ENCODE results near the gene OARD1.

Gene OARD1

DNA sequence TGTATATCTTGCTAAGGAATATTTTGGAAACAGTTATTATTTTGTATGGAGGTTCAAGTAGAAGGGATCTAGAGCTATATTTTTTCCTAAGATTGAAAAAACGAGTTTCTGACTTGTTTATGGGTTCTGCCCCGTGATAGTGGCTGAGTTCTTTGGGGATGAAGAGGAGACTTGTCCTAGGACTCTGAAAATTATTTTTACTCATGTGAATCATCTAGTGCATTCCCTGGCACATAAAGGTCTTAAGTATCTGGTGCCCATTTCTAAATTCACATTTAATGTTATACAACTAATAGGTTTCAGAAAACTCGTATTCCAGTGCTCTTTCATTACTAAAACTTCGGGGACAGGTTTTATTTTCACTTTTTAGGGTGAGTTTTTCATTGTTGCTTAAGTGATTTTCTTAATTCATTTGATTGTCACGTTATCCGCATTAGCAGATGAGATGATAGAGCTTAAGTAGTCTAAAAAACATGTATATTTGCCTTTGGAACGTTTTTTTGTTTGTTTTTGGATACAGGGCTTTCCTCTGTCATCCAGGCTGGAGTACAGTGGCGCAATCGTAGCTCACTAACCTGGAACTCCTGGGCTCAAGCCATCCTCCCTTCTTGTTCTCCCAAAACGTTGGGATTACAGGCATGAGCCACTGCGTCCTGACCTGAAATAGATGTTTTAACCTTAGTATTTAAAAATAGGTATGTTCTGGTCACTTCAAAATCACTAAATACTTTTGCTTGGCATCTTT, 2.7 kb upstream of the OARD1 start:
- no peak for DNase-seq (ENCODE audit: low read depth in 2 of 2)

DNA sequence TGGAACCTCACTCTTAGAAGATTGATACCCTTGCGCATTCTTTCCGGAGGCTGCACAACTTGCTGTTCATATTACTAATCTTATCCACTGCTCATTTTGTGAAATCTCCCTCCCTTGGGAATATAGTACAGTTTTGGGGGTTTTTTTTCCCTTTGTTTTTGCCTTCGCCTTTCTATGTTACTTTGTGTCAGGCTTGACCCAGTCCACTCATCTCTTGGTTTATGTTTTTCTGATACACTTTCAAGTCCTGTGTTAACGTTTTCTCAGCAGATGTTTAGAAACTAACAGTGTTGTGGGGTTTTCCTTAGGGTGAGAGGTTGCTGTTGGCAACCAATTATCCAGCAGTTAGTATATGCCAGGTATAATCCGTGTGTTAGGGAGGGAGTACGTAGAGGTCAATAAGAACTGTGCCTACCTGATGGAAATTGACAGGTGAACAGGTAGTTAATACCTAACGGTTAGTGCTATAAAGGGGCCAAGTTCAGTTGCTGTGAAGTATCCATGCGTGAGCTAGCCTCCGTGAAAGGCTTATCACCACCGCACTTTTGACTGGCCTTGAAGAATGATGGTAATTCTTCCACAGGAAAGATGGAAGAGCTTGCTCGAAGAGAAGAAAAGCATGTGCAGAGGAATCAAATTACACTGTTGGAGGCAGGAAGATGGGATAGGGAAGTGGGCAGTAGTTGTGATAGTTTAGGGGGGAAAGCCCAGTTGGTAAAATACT, 2.0 kb upstream of the OARD1 start:
- no peak for DNase-seq (ENCODE audit: low read depth in 2 of 2)

DNA sequence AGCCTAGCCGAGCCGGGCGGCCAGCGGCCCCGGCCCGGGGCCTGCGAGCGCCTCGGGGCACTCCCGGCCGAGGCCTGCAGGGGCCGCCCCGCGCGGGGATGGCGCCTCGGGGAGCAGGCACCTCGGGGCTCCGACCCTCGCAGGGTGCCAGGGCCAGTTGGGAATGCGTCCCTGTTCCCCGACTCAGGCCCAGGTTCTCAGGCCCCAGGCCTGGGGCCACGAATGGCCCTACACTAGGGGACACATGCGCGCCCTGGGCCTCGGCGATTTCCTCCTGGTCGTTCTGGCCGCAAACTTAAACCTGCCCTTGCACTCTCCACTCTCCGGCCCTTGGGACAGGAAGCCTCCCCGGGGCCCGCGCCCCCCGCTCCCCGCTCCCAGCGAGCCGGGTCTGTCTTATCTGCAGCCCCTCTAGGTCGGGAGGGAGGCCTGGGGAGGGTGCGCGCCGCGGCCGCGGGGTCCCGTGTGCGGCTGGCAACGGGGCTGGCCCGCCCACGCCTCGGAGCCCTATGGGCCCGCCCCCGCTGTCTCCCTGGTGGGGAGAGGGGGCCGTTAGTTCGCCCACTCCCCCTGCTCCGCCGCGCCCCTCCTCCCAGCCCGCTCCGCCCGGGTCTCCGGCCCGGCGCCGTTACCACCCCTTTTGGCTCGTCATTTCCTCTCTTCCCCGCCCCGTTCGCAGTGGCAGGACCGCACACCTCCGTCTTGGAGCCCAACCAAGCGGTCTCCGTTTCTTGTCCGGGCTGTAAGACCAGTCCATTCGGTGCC, 1.2 kb upstream of the OARD1 start:
- peak; percentile 53 to 64 for DNase-seq (ENCODE audit: low read depth in 2 of 2)

DNA sequence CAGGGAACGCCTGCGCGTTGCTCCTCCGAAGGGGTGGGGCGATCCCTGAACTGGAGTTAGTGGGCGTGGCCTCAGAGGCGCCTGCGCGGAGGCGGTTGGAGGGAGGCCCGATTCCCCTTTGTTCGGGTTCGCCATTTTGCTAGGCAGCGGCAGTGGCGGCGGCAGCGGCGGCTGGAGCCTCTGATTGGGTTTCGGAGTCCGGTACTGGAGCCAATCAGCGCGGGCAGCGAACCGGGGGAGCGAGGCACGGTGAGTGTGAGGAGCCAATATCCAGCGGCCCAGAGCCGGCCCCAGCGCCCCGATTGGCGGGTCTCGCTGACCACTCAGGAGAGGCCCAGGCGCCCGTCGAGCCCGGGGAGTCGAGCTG, 663 bp upstream of the OARD1 start, which contains the start of gene NFYA:
NFYA (plus strand) TSS at position 139 of the 367 bp plus-strand sequence. CDS start 6,116 bp downstream, outside the sequence.
- DNase-seq (ENCODE audit: low read depth in 2 of 2): peak in 1 of 2 donors; percentile 100

DNA sequence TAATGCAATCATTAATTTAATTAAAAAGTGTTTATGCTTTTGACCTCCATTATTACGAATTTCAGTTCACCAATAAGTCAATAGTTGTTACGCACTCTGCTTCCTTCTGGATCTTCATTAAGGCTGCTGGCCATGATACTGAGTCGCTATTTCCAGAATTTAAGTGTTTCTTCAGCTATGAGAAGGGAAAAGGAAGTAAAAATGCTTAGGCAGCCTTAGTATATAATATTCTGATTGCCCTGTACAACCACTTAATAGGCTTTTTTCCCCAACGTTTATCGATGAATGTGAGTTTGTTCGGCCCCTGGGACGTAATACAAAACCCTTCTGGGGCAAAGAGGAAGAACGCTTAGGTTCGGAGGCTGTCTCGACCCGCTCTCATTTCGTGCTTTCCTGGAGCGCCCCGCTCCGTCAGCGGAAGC, 644 bp downstream of the OARD1 start:
- no peak for DNase-seq (ENCODE audit: low read depth in 2 of 2)

DNA sequence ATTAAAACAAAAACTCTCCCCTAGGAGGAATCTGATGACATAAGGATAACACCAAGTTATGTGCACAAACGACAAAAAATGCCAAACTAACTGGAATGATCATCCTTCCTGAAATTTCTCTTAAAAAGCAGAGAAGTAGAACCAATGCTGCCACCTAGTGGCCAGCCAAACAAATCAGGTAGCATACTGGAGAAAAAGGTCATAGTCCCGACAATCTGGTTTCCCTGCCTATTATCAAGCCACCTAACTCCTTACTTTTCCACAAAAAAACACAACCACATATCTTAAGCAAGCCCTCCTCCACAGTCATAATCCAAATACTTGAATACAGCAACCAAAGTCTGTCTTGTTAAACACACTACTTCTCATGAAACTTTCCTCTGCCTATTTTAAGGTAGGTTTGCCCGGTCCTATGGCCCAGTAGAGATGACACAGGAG, 5.3 kb downstream of the OARD1 start:
- peak in 1 of 2 donors; percentile 47 for DNase-seq (ENCODE audit: low read depth in 2 of 2)

DNA sequence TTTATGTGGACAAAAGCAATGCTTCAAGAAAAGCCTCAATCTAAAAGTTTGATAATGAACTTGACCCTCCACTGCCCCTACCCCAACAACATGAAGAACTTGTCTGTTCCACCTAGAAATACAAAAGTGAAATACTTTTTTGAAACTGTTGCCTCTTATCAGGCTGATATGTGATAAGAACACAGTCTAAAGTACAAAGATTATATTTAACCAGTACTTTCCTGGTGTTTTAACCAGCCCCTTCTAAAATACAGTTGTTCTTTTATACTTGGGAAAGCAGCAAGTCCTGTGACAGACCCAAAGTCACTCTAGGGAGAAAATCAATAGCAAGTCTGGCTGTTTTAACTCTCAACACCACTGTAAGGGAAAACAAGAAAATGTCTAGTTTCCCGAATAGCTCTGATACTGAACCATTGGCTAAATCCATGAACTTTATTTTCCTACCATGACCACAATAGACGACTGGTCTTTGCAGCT, 6.6 kb downstream of the OARD1 start:
- DNase-seq (ENCODE audit: low read depth in 2 of 2): no peak

DNA sequence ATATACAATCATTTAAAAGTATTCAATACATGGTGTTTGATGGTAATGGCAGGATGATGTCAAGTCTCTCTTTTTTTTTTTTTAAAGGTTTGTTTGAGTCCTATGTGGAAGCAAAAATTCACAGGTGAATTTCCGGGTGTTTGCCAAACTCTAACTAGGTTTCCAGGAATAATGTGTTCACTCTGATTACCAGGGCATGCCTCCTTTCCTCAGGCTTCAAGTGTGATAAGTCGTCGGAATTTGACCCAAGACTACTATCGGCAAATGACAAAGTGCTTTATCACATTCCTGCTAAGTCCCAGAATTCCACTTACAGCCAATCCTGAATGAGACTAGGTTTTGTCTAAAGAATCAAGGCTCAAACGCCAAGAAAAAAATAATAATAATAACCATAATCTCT, 7.3 kb downstream of the OARD1 start:
- no peak for DNase-seq (ENCODE audit: low read depth in 2 of 2)

DNA sequence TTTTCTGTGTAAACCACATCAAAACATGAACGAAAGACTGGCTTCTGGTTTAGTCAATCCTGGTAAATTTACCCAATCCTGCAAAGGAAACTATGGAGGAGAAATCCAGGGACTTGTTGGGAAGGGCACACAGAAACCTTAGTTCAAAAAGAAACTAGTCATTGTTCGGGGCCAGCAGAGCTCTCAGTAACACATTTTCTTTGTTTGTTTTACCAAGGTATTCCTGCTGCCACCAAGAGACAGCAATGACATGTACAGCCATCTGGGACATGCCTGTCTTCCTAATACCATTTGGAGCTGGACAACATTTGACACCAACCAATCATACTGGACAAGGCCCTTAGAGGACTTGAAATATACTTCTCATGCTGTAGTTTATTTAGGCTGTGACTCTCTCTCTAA, 8.3 kb downstream of the OARD1 start:
- DNase-seq (ENCODE audit: low read depth in 2 of 2): no peak

DNA sequence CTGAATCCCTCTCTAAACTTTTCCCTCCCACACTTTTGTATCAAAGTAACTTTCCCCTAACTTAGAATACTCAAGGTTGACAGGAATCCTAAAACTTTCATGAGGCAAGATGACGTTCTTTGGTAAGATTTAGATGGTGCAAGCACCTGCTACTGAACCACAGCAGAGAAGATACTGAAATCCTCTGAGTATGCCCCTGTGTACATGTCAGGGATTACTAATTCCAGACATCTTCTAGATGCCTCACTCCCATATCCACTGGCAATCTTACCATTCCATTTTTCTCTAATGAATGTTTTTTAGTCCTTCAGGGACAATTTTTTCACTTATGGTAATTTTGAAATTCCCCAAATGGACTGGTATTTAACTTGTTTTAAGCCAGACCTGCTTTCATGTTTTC, 10.1 kb downstream of the OARD1 start:
- no peak for DNase-seq (ENCODE audit: low read depth in 2 of 2)

DNA sequence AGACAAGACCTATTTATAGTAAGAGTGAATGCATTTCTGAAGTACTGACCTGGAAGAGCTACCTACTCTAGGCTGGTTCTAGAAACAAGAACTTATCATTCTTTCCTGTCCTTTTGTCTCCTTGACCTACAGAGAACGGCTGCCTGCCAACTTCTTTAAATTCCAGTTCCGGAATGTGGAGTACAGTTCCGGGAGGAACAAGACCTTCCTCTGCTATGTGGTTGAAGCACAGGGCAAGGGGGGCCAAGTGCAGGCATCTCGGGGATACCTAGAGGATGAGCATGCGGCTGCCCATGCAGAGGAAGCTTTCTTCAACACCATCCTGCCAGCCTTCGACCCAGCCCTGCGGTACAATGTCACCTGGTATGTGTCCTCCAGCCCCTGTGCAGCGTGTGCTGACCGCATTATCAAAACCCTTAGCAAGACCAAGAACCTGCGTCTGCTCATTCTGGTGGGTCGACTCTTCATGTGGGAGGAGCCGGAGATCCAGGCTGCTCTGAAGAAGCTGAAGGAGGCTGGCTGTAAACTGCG, 10.9 kb downstream of the OARD1 start:
- DNase-seq (ENCODE audit: low read depth in 2 of 2): no peak

DNA sequence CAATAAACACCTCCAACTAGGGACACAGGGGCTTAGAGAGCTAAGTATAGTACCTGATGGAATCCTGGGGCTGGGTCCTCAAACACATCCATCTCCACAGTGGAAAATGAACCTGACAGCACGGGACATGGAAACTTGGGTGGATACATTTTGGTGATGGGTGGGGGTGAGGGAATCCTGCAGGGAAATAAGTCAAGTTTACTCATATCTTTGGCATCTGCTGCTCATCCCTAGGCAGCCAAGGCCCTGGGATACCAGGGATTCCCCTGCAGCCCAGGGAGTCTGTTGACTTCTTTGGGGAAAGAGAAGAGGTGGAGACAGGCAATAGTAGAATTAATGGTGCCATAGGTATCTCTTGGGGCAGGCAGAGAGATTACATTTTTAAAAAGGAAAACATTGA, 12.6 kb downstream of the OARD1 start:
- DNase-seq (ENCODE audit: low read depth in 2 of 2): no peak

DNA sequence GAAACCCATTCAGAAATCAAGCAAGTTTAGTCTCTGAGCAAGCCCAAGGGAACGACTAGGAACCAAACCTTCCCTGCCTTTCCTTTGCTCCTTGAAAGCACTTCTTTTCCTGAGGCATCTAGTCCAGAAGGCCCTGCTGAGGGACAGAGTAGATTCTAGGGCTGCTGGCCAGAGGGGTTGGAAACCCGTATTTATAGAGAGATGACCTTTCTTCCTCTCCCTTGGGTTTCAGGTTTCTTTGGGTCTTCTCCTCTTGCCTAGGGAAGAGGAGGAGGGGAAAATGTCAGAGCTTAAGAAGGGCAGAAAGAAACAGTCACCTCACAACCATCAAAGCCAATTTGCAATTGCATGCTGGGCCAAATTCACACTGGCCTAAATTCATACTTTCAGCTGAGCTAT, 13.4 kb downstream of the OARD1 start:
- no peak for DNase-seq (ENCODE audit: low read depth in 2 of 2)

DNA sequence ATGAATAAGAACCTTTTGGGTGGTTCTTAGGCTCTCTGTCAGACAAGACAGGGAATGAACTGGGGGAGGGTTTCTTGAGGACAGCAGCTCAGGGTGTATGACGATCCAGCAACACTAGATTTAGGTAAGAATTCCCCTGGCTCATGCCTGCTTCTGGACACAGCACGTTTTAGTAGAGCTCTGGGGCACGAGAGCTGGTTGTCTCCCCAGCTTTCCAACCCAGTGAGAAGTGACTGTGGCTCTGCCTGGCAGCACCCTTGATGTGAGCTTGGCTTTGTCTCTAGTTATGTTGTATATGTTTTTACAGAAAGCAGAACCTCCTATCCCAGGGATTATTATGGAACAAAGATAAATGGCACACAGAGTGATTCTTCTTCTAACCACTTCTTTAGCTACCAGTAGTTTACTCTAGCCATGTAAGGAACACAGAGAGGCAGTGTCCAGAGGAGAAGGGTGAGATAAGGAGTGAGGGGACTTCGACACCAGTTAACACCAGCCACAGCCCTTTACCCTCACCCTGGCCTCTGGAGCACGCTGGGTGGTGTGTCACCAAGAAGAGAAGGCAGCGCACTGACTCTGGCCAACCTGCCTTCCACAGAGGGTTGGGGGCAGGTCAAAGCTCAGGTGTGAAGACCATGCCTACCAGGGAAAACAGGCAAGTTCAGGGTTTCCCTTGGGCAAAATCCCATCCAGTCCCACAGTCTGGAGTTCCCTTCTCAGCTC, 15.2 kb downstream of the OARD1 start:
- no peak for DNase-seq (ENCODE audit: low read depth in 2 of 2)

DNA sequence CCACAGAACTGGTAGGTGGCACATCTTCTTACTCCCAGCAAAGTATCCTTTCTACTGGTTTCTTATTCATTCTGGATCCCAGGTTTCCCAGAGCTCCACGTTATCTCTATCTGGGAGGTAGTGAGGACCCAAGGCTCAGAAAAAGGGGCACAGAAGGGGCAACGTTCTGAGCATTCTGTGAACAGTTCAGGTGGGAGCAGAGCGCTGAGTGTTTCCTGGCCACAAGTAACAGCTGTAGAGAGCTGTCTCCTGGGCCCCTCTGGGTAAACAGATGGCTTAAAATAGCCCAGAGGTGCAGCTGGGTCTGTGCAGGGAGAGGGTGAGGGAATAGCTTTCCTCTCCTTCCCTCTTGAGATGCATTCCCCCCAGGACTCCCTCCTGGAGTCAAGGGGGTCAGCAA, 17.0 kb downstream of the OARD1 start:
- no peak for DNase-seq (ENCODE audit: low read depth in 2 of 2)

DNA sequence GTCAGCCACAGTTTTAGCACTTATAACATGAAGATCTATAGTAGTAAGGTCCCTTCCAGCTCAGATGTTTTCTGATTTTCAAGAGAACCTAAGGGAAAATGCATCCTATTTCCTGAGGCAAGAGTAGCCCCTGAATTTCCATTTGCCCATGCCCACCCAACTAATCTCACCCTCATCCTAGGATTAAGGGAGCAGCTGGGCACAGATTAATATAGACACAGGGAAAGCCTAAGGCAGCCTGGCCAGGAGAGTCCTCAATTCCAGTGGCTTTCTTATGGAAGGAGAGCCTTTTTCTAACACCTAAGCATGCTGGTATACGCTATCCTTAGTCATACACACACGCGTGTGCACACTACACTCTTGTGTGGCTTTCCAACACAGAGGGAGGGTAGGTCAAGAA, 17.6 kb downstream of the OARD1 start:
- no peak for DNase-seq (ENCODE audit: low read depth in 2 of 2)

DNA sequence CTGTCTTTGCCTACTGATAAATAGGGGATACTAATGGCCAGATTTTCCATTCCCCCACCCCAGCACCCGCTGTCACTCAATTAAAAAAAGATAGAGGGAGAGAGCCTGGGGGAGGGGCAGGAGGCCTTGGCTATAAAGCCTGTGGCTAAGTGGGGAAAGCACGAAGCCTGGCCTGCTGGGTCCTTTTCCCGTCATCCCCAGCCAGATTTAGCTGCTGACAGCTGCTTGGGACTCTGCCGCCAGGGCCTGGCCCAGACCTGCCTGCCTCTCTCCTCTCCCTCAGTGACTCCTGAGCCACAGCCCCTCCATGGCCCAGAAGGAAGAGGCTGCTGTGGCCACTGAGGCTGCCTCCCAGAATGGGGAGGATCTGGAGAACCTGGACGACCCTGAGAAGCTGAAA, 19.1 kb downstream of the OARD1 start, which contains the start of gene APOBEC2:
APOBEC2 (plus strand) TSS at position 162 of the 400 bp plus-strand sequence; CDS start at position 308, 146 bp downstream.
- DNase-seq (ENCODE audit: low read depth in 2 of 2): no peak

DNA sequence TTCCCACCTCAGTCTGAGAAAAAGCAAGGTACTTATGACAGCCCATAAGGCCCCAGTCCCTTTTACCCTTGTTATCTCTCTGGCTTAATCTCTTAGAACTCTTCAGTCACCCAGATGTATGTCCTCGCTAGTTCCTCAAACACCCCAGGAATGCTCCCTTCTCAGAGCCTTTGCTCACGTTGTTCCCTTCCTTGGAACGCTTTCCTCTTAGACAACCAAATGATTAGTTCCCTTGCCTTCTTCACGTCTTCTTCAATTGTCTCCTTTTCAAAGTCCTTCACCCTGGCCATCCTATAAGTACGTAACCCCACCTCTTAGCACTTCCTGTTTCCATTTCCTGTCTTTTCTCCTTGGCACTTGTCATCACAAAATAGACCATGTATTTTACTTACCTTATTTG, 20.3 kb downstream of the OARD1 start:
- no peak for DNase-seq (ENCODE audit: low read depth in 2 of 2)

DNA sequence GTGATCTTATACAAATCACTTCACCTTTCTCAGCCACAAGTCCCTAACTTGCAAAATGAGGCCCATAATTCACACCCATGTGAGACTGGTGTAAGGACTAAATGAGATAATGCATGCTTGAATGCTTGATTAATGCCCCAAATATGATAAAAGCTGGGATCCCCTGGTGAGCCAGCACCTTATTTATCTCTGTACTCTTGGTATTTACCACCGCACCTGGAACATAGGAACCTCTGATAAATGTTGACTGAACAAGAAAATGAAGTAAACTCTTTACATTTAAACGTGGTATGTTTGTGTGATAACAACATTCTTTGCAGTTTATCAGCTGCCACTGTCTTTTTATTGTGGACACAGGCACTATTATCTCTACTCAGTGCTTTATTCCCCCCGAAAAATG, 21.6 kb downstream of the OARD1 start:
- no peak for DNase-seq (ENCODE audit: low read depth in 2 of 2)

DNA sequence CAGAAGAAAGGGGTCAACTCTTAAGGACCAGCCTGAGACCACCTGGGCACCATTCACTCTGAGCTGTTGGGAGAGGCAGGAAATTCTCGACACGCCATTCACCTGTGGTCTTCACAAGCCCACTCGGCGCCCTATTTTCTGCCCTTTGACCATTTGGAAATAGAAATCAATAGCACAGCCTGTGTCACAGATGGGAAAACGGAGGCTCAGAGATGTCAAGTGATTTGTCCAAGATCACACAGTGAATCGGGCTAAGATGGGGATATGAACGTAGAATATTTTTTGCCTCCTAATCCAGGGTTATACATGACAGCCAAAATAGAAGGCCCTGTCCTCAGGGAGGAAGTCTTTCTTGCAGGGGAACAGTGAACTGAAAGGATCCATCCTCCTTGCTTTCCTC, 22.2 kb downstream of the OARD1 start:
- no peak for DNase-seq (ENCODE audit: low read depth in 2 of 2)

DNA sequence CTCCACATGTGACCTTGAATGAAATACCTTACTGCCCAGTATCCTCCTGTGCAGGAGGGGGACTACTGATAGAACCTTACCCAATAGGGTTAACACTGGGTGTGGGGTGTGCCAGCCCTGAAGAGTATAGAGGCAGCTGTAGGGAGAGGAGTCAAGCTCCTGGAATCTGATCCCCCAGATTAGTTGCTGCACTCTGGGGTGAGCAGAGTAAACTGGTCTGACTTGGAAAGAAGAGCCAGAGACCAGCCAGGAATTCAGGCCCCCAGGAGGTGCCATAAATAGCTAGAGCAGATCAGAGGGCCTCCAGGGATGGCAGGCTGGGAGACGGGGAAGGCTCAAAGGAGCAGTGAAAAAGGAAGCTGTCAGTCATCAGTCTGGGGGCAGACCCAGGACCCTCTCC, 22.6 kb downstream of the OARD1 start:
- no peak for DNase-seq (ENCODE audit: low read depth in 2 of 2)

Measured in stimulated activated CD8-positive, alpha-beta memory T cell treated with anti-CD3 and anti-CD28 coated beads, Interleukin-7, amount 100 ng/mL, for 1 hour (primary cell).